Choroid plexus epithelial cell (primary cell): ENCODE measurements around the gene OR14A16.

Experiments
- DNase-seq: peaks from one replicate; pipeline ENCODE4 v3.0.0-alpha.2; 2010; ENCODE audit warnings: low read depth
- H3K4me3 ChIP-seq: 2 replicates; pipeline ENCODE4 v1.5.1; 2011; ENCODE audit warnings: low read depth, mild to moderate bottlenecking, control low read depth, low read length, moderate library complexity
- TF ChIP-seq, protein P1 (sequence below): conservative IDR thresholded peaks from 2 replicates; pipeline ENCODE4 v1.5.1; 2011; ENCODE audit warnings: low read depth, mild to moderate bottlenecking, control low read depth, inconsistent platforms, low read length, moderate library complexity

The OR14A16 gene

GRCh38 chr1:247855911-247856310 lies 32.0 kb upstream of the OR14A16 start:
- TF ChIP-seq, protein P1, sequence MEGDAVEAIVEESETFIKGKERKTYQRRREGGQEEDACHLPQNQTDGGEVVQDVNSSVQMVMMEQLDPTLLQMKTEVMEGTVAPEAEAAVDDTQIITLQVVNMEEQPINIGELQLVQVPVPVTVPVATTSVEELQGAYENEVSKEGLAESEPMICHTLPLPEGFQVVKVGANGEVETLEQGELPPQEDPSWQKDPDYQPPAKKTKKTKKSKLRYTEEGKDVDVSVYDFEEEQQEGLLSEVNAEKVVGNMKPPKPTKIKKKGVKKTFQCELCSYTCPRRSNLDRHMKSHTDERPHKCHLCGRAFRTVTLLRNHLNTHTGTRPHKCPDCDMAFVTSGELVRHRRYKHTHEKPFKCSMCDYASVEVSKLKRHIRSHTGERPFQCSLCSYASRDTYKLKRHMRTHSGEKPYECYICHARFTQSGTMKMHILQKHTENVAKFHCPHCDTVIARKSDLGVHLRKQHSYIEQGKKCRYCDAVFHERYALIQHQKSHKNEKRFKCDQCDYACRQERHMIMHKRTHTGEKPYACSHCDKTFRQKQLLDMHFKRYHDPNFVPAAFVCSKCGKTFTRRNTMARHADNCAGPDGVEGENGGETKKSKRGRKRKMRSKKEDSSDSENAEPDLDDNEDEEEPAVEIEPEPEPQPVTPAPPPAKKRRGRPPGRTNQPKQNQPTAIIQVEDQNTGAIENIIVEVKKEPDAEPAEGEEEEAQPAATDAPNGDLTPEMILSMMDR: no peak
- H3K4me3 ChIP-seq: no peak overlapping the region
- DNase-seq: no peak

- no peak for DNase-seq
- no peak overlapping the region for H3K4me3 ChIP-seq
- TF ChIP-seq, protein P1: no peak
Observed at GRCh38 chr1:247854899-247855545, 31.1 kb upstream of the OR14A16 start.

DNA sequence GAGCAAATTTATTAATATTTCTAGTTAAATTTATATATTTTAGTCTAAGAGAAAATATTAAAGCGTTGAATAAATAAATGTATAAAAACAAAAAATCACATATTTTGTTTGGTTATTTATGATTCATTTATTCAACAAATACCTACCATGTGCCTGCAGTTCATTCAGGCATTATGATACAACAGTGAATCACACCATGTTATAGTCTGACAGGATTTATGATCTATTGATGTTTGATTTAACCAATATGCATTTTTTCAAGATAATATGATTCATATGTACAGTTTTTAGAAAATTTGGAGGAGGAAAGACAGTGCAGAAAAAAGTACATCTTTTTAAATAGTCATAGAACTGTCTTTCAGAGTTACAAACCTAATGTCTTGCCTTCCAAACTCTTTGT lies 25.7 kb upstream of the OR14A16 start:
- TF ChIP-seq, protein P1: no peak
- DNase-seq: no peak

GRCh38 chr1:247848346-247848745 lies 24.4 kb upstream of the OR14A16 start:
- no peak for DNase-seq

More for the DNA sequence above, 25.7 kb upstream of the OR14A16 start:
- no peak overlapping the region for H3K4me3 ChIP-seq

DNA sequence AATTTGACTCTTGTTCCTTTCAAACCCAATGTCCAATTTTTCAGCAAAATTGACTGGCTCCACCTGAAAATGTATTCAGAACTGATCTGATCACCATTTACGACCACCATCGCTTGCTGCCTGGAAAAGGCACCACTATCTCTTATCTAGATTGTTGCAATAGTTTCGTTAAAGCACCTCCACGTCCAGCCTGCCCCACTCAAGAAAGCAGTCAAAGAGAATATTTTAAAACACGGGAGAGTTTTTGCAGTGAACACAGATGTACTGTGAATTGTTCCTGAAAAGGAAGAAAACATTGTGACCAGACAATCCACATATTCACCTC lies 21.7 kb upstream of the OR14A16 start:
- TF ChIP-seq, protein P1: no peak
- H3K4me3 ChIP-seq: no peak overlapping the region
- DNase-seq: no peak

More at GRCh38 chr1:247848346-247848745, 24.4 kb upstream of the OR14A16 start:
- no peak overlapping the region for H3K4me3 ChIP-seq
- TF ChIP-seq, protein P1: no peak

- H3K4me3 ChIP-seq: no peak overlapping the region
- DNase-seq: no peak
- TF ChIP-seq, protein P1: no peak
Observed at GRCh38 chr1:247845011-247845692, 21.2 kb upstream of the OR14A16 start.

DNA sequence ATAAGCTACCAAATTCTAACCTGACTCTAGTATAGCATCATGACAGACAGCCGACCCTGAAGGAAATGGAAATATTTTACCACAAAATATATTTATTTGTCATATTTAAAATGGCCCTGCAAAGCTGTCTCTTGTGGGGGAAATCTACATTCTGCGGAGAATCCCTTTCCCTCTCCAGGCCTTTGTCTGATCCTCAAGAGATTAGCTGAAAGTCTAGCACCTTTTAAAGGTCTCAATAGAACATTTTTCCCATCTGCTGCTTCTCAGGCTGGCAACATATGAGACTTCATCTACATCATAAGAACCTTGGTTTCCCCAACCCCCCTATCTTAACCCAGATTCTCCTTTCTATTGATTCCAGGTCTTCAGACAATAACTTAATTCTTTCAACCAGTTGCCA lies 19.5 kb upstream of the OR14A16 start:
- no peak overlapping the region for H3K4me3 ChIP-seq
- no peak for DNase-seq
- TF ChIP-seq, protein P1: no peak
